H1 (cell line): Measurements from ENCODE around the gene BBLN.

Experiments
- CTCF ChIP-seq, 3 experiments: IDR thresholded peaks; 1 replicate in 2 of 3; 2 replicates in 1 of 3; pipeline versions ENCODE4 v1.5.1 to v1.6.1; 2011; ENCODE audit warnings: low read length in 3 of 3, mild to moderate bottlenecking in 3 of 3, inconsistent platforms in 2 of 3, low read depth in 1 of 3, moderate library complexity in 1 of 3; ENCODE audit not compliant: insufficient read depth in 1 of 3; ENCODE audit errors: control extremely low read depth in 1 of 3
- EP300 ChIP-seq, 2 experiments: IDR thresholded peaks; 1 replicate in 1 of 2; 2 replicates in 1 of 2; pipeline ENCODE4 v1.6.1; 2011 to 2012; ENCODE audit warnings: low read depth in 2 of 2, low read length in 2 of 2, mild to moderate bottlenecking in 2 of 2, borderline replicate concordance in 1 of 2, inconsistent platforms in 1 of 2, moderate library complexity in 1 of 2
- EZH2 ChIP-seq: fragments of 200-600 bp; sonication (generic); IDR thresholded peaks from 2 replicates; pipeline ENCODE4 v1.7.1; 2012; ENCODE audit warnings: low read depth, mild to moderate bottlenecking, moderate library complexity, low read length, inconsistent platforms; ENCODE audit not compliant: severe bottlenecking
- GABPA ChIP-seq: IDR thresholded peaks from 2 replicates; pipeline ENCODE4 v1.6.1; 2011; ENCODE audit warnings: mild to moderate bottlenecking, low read length, moderate library complexity, borderline replicate concordance; ENCODE audit not compliant: insufficient read depth
- KDM1A ChIP-seq: fragments of 200-600, 300-600 bp; sonication (generic); IDR thresholded peaks from 2 replicates; pipeline ENCODE4 v1.7.1; 2016; ENCODE audit warnings: mild to moderate bottlenecking, low read length, borderline replicate concordance
- KDM4A ChIP-seq: IDR thresholded peaks from one replicate; pipeline ENCODE4 v1.7.1; 2012; ENCODE audit warnings: low read depth, mild to moderate bottlenecking, moderate library complexity, low read length, inconsistent platforms; ENCODE audit not compliant: severe bottlenecking
- POLR2A ChIP-seq, 2 experiments: IDR thresholded peaks; 1 replicate in 1 of 2; 2 replicates in 1 of 2; pipeline ENCODE4 v1.6.1; 2011; ENCODE audit warnings: low read depth in 2 of 2, low read length in 2 of 2, mild to moderate bottlenecking in 2 of 2; ENCODE audit errors: control extremely low read depth in 1 of 2
- POLR2AphosphoS5 ChIP-seq: IDR thresholded peaks from 2 replicates; pipeline ENCODE4 v1.6.1; 2011; ENCODE audit warnings: low read depth, low read length
- RAD21 ChIP-seq, 2 experiments: IDR thresholded peaks in 1 of 2; conservative IDR thresholded peaks in 1 of 2; 2 replicates each; pipeline ENCODE4 v1.6.1; 2011; ENCODE audit warnings: low read depth in 2 of 2, low read length in 2 of 2, improper control_type of control experiment in 1 of 2, inconsistent platforms in 1 of 2, mild to moderate bottlenecking in 1 of 2, moderate library complexity in 1 of 2
- SIN3A ChIP-seq, 2 experiments: IDR thresholded peaks in 1 of 2; conservative IDR thresholded peaks in 1 of 2; 2 replicates each; pipeline ENCODE4 v1.6.1; 2011 to 2012; ENCODE audit warnings: low read length in 2 of 2, improper control_type of control experiment in 1 of 2, low read depth in 1 of 2, mild to moderate bottlenecking in 1 of 2
- SUZ12 ChIP-seq: fragments of 200-600 bp; sonication (generic); IDR thresholded peaks from 2 replicates; pipeline ENCODE4 v1.6.1; 2012; ENCODE audit warnings: mild to moderate bottlenecking, inconsistent platforms, low read length, moderate library complexity, mixed read lengths
- YY1 ChIP-seq: IDR thresholded peaks from 2 replicates; pipeline ENCODE4 v1.6.1; 2011; ENCODE audit warnings: low read depth, mild to moderate bottlenecking, low read length
- ZNF274 ChIP-seq: IDR thresholded peaks from 2 replicates; pipeline ENCODE4 v1.7.0; 2012; ENCODE audit warnings: low read length, borderline replicate concordance; ENCODE audit errors: extremely low read depth
- TF ChIP-seq, protein P1 (sequence below): IDR thresholded peaks from 2 replicates; pipeline ENCODE4 v1.6.1; 2011; ENCODE audit warnings: low read length, improper control_type of control experiment

- TF ChIP-seq CTCF (IDR thresholded peaks at IDR 0.05; ENCODE audit: control extremely low read depth in 1 of 3, insufficient read depth in 1 of 3, low read depth in 1 of 3, low read length in 3 of 3) (no peak), POLR2AphosphoS5 (no peak), SUZ12 (no peak), YY1 (no peak), RAD21 (IDR thresholded peaks at IDR 0.05 in 1 of 2, conservative IDR thresholded peaks at IDR 0.05 in 1 of 2; ENCODE audit: low read depth in 2 of 2, low read length in 2 of 2) (no peak), EP300 (IDR thresholded peaks at IDR 0.05; ENCODE audit: borderline replicate concordance in 1 of 2, low read depth in 2 of 2, low read length in 2 of 2) (no peak), GABPA (no peak), POLR2A (IDR thresholded peaks at IDR 0.05; ENCODE audit: control extremely low read depth in 1 of 2, low read depth in 2 of 2, low read length in 2 of 2) (no peak), KDM1A (no peak), KDM4A (no peak), EZH2 (no peak), ZNF274 (no peak), SIN3A (conservative IDR thresholded peaks at IDR 0.05 in 1 of 2, IDR thresholded peaks at IDR 0.05 in 1 of 2; ENCODE audit: low read depth in 1 of 2, low read length in 2 of 2) (no peak)
- TF ChIP-seq, protein P1, sequence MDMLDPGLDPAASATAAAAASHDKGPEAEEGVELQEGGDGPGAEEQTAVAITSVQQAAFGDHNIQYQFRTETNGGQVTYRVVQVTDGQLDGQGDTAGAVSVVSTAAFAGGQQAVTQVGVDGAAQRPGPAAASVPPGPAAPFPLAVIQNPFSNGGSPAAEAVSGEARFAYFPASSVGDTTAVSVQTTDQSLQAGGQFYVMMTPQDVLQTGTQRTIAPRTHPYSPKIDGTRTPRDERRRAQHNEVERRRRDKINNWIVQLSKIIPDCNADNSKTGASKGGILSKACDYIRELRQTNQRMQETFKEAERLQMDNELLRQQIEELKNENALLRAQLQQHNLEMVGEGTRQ: no peak
Measured at GRCh38 chr9:128116104-128117083, 43.7 kb upstream of the BBLN start.
